GM19239 (cell line): ENCODE data around the gene SNX30.
"Not testable (repeated sequence)": the region's sequence is repeated elsewhere in the genome, so short reads cannot be mapped to it uniquely, and the experiment has no call there.

Experiments
- DNase-seq: peaks from one replicate; pipeline ENCODE4 v3.0.0; 2011; ENCODE audit warnings: low spot score; ENCODE audit not compliant: insufficient read length
- FAIRE-seq: peaks from 2 replicates; lab custom pipeline; 2011; peaks lifted over from hg19 to GRCh38; lab: Jason Lieb, UNC

The SNX30 gene

GRCh38 chr9:112750016-112750763, at the start of gene SNX30:
Gene SNX30 (plus strand): TSS chr9:112750760. CDS start chr9:112751002, 242 bp downstream.
- peak; percentile 88 for DNase-seq
- no peak for FAIRE-seq

DNA sequence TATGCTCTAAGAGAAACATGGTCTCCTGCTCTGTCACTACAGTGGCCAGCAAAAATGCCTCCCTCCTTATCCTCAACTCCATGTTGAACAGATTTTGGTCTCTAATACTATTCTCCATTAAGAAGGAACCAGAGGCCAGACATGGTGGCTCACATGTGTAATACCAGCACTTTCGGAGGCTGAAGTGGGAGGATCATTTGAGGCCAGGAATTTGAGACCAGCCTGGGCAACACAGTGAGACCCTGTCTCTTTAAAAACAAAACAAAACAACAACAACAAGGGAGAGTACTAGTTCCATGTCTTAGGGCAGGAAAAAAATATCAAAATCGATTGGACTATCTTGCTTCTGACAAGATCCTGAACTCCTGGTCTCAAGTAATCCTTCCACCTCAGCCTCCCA, 47.3 kb upstream of the SNX30 start:
- FAIRE-seq (no peak), DNase-seq (no peak)

DNA sequence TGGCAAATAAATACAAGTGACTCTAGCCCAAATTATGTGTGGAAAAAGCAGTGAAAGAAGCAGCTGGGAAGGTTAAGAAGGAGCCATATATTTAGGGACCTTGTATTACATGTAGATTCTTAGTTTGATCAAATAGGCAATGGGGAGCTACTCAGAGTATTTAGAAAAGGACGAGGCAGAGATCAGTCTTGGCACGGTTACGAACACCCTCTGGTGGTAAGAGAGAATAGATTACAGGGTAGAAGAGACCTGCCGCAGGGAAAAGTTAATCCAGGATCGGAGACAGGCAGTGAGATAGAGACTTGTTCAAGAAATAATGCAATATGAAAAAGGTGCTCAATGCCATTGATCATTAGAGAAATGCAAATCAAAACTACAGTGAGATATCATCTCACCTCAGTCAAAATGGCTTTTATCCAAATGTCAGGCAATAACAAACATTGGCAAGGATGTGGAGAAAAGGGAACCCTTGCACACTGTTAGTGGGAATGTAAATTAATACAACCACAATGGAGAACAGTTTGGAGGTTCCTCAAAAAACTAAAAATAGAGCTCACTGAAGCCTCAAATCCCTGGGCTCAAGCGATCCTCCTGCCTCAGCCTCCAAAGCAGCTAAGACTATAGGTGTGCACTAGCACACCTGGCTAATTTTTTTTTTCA, 44.7 kb upstream of the SNX30 start:
- no peak for FAIRE-seq
- no peak for DNase-seq

DNA sequence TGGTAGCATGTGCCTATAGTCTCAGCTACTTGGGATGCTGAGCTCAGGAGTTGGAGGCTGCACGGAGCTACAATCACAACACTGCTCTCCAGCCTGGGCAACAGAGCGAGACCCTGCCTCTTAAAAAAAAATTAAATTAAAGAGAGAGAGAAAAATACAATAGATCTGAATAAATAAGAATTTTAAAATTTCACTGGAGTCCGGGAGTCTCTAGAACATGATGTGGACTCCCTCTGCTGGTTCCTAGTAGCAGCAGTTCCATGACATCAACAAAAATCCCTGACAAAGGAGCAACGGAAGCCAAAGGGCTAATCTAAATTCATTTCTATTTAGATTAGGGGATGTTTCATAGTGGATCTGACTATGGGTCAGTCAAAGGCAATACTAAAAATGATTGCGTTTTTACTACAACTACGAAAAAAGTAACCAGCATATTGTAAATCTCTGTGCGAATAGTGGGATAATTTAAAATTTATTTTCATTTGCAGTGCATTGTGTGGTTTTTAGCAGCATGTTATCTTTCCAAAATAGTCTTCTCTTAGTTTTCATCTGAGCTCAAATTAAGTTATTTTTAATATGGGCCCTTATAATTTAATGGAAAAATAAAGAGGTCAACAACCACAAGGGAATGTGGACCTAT, 39.4 kb upstream of the SNX30 start:
- FAIRE-seq: no peak
- no peak for DNase-seq

GRCh38 chr9:112712678-112713077, 37.9 kb upstream of the SNX30 start:
- DNase-seq: no peak
- FAIRE-seq: no peak

DNA sequence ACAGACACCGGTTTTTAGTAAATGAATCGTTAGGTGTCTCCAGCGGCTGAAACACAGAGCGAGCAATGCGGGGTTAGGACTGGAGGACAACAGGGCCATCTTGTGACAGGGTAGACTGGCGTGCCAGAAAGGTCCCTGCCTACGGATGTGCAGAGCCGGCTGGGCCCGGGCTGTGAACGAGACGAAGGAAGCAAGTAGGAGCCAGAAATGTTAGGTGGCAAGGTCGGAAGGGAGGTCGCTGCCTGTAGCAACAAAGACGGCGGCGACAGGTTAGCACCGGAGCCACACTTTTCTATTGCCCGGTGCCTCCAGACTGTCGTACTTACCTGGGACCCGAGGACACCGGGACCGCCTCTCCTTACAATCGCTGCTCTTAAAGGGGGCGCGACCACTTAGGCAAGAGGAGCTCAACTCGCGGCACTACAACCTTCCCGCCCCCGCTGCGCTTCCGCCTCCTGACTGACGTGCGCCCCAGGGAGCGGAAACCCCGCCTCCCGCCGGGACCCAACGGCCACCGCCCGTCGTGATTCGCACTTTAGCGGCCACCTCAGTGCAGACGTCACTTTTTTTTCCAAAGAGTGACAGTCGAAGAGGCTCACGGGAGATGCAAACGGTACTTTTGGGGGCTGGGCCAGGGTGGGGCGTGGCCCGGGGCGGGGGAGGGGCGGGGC, 32.8 kb upstream of the SNX30 start, which contains the start of gene INIP:
TSS of gene INIP (minus strand) at position 457 of the 671 bp plus-strand sequence. CDS start 1,632 bp downstream, outside the sequence.
- peak; percentile 85 for FAIRE-seq
- peak; percentile 83 for DNase-seq

DNA sequence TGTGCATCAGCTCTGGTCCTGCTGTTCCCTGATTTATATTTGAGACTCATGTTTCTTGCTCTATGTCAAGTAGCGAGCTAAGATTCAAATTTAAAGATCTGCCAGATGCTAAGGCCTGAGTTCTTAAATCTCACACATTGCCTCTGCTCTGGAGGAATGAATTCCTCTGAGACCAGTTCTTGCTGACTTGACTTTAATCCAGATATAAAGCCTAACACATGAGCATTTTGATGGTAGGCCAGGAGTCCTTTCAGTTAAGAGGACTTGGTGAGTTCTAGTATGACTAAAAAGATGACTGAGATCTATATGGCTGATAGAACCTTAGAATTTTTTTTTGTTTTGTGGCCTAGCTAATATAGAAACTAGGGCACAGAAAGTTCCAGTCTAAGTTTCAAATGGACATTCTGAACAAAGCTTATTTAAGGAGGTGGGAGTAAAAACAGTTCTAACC, 31.3 kb upstream of the SNX30 start:
- DNase-seq (no peak), FAIRE-seq (peak; percentile 31)

- DNase-seq (no peak), FAIRE-seq (peak; percentile 64)
These were observed 30.9 kb upstream of the SNX30 start for GRCh38 chr9:112719696-112720095.

GRCh38 chr9:112720113-112720780, 30.3 kb upstream of the SNX30 start:
- DNase-seq (no peak), FAIRE-seq (no peak)

- FAIRE-seq, DNase-seq: not testable (repeated sequence)
These were observed 27.8 kb upstream of the SNX30 start for GRCh38 chr9:112722749-112723148.

- FAIRE-seq (no peak), DNase-seq (no peak)
These were observed 24.6 kb upstream of the SNX30 start for GRCh38 chr9:112725961-112726360.

DNA sequence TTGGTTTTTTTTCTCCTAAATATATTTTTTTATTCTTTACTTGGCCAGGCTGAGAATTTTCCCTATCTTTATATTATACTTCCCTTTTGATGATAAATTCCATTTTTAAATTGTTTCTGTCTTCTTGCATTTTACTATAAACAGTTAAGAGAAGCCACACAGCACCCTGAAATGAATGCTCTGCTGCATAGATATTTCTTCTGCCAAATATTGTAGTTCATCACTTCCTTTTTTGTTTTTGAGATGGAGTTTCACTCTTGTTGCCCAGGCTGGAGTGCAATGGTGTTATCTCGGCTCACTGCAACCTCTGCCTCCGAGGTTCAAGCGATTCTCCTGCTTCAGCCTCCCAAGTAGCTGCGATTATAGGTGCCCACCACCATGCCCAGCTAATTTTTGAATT, 24.1 kb upstream of the SNX30 start:
- DNase-seq (no peak), FAIRE-seq (no peak)

DNA sequence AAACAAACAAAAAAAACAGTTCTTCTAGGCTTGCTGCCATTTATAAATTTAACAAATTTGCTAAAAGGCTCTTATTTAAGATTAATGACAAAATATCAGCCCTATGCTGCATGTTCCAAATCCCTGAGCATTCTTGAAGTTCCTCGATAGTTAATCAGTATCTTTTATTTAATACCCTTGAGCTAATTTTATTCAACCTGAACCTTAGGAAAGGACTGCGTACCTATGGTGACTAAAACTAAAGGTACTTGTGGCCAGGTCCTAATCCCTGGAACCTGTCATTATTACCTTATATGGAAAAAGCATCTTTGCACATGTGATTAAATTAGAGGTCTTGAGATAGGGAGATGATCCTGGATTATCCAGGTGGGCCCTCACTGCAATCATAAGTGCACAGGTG, 22.2 kb upstream of the SNX30 start:
- DNase-seq (no peak), FAIRE-seq (no peak)

GRCh38 chr9:112731971-112732370, 18.6 kb upstream of the SNX30 start:
- DNase-seq (no peak), FAIRE-seq (no peak)

DNA sequence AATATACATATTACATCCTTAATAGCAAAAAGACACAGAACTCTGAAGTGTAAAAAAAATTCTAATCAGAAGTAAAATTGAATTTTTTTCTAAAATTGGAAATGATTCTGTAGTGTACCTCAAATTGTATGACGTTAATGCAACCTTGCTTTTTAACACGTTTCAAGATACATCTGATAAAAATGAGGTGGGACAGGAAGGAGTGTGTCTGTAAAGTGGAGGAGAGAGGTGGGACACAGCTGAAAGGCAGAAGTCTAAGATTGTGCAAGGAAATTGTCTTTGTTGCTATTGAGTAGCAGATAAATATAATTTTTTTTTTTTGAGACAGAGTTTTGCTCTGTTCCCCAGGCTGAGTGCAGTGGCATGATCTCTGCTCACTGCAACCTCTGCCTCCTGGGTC, 15.7 kb upstream of the SNX30 start:
- FAIRE-seq (no peak), DNase-seq (no peak)

- FAIRE-seq (peak; percentile 14), DNase-seq (no peak)
These were observed 7.2 kb upstream of the SNX30 start for GRCh38 chr9:112743216-112743836.

GRCh38 chr9:112744177-112744576, 6.4 kb upstream of the SNX30 start:
- FAIRE-seq (no peak), DNase-seq (no peak)

GRCh38 chr9:112747094-112747493, 3.5 kb upstream of the SNX30 start:
- DNase-seq (no peak), FAIRE-seq (no peak)

DNA sequence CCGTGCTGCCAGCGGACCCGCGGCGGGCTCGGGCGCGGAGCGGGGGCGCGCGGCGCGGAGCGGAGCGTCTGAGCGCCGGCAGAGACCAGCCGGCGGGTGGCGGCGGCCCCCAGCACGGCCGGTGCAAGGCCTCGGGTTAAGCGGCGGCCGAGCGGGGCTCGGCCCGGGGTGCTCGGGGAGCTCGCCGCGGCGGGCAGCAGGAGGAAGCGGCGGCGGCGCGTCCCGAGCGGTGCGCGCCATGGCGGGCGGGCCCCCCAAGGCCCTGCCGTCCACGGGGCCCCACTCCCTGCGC, 150 bp downstream of the SNX30 start:
- DNase-seq (peak; percentile 56), FAIRE-seq (no peak)
